Tibial nerve (tissue), 3 donors: ENCODE results near the gene C9orf152.

Experiments
- EP300 ChIP-seq, 2 donors: sonication (generic); formaldehyde crosslinking; IDR thresholded peaks; one replicate each; pipeline ENCODE4 v1.6.1; 2017; ENCODE audit warnings: antibody characterized with exemption in 2 of 2, mild to moderate bottlenecking in 1 of 2
- POLR2A ChIP-seq, 2 donors: fragments of 450-650 bp; IDR thresholded peaks; one replicate each; pipeline ENCODE4 v1.6.1; 2017; ENCODE audit warnings: antibody characterized with exemption in 2 of 2, mild to moderate bottlenecking in 2 of 2, moderate library complexity in 2 of 2

GRCh38 chr9:110183208-110184145, 24.5 kb downstream of the C9orf152 start:
- TF ChIP-seq POLR2A (IDR thresholded peaks at IDR 0.05) (no peak), EP300 (IDR thresholded peaks at IDR 0.05) (no peak)
